Body of pancreas (tissue), 4 donors: Measurements from ENCODE around the gene CRIM1. TPM values are rescaled to one million over a fixed set of nuclear protein-coding genes. Genes with fewer than 3 reads are reported as not detected.

Experiments used
- ATAC-seq: fragments of 150-250 bp; one replicate; pipeline ENCODE4 v1.9.1; 2016
- DNase-seq, 4 donors: peaks; one replicate each; pipeline ENCODE4 v3.0.0-alpha.2; 2019
- H3K27ac ChIP-seq, 4 donors: fragments of 200-600 bp; sonication (generic); 1 replicate in 3 of 4; 2 replicates in 1 of 4; pipeline versions ENCODE4 v1.5.1 to v1.6.1; 2016 to 2019; ENCODE audit warnings: mild to moderate bottlenecking in 1 of 4, mixed read lengths in 1 of 4, moderate library complexity in 1 of 4
- H3K27me3 ChIP-seq, 2 donors: fragments of 200-600 bp; sonication (generic); one replicate each; pipeline ENCODE4 v1.6.0; 2016; ENCODE audit warnings: mild to moderate bottlenecking in 1 of 2
- H3K36me3 ChIP-seq, 2 donors: fragments of 200-600 bp; sonication (generic); replicated peaks in 1 of 2; 2 replicates each; pipeline ENCODE4 v1.5.1; 2016; ENCODE audit warnings: low read depth in 2 of 2; ENCODE audit not compliant: insufficient read depth in 1 of 2
- H3K4me1 ChIP-seq: fragments of 200-600 bp; sonication (generic); one replicate; pipeline ENCODE4 v1.6.0; 2016
- H3K4me3 ChIP-seq, 2 donors: fragments of 200-600 bp; sonication (generic); 1 replicate in 1 of 2; 2 replicates in 1 of 2; pipeline ENCODE4 v1.5.1; 2016 to 2019
- H3K9me3 ChIP-seq, 3 donors: fragments of 200-600 bp; sonication (generic); 1 replicate in 2 of 3; 2 replicates in 1 of 3; pipeline ENCODE4 v1.5.1; 2016
- POLR2A ChIP-seq, 3 donors: fragments of 450-650 bp; IDR thresholded peaks; one replicate each; pipeline ENCODE4 v1.6.1; 2016; ENCODE audit warnings: antibody characterized with exemption in 3 of 3, mild to moderate bottlenecking in 2 of 3
- WGBS, 2 donors: methylation state at CpG; one replicate each; pipeline ENCODE4 v1.1.5; 2017; 5-methylcytosine and 5-hydroxymethylcytosine counted together
- intact Hi-C: fragments of 100-400 bp; cut with DNase I; formaldehyde crosslinking; loops from one replicate; pipeline ENCODE4 v1.15.1; 2023
- total RNA-seq, 2 donors: library from RNA; depleted of rRNA; stranded (reverse); fragments of >200 nt; gene quantifications; one replicate each; pipeline ENCODE4 v1.1.0, GENCODE V29; 2016
- TF ChIP-seq, protein P1 (sequence below), 7 experiments: fragments of 450-650 bp in 4 of 7; fragments of 200-600 bp in 3 of 7; sonication (generic) in 3 of 7; IDR thresholded peaks; one replicate each; pipeline ENCODE4 v1.5.1; 2016 to 2019; ENCODE audit warnings: antibody characterized with exemption in 7 of 7

CRIM1 gene
- total RNA-seq, 2 donors from 2014 or later, result 41.5 to 64.6 TPM

DNA sequence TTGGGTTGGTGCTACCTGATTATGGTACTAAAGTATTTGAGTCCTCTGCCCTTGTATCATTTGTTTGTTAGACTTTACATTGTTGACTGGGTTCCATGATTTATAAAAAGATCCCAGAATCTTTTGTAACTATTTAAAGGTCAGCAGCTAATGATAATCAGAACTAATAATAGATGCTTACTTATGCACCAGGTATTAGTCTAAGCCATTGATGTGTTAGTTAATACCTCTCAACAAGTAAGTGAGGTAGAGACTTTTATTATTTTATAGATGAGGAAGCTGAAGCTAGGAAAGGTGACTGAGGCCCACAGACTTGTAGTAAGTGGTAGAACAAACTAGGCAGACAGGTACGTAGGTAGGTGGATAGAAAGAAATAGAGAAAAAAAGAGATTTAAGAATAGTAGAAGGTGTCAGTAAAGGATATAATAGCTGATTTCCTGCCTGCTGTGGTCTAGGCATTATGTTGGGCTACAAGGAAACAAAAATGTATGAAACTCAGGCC, 68.1 kb downstream of the CRIM1 start:
- intact Hi-C loops, result no loop called here
- H3K9me3 ChIP-seq, result no peaks in the 10 kb centered on the region
- no peaks in the 10 kb centered on the region for H3K4me1 ChIP-seq
- H3K27ac ChIP-seq, result no peak overlapping the region
- no peak overlapping the region for H3K4me3 ChIP-seq
- TF ChIP-seq, protein P1, sequence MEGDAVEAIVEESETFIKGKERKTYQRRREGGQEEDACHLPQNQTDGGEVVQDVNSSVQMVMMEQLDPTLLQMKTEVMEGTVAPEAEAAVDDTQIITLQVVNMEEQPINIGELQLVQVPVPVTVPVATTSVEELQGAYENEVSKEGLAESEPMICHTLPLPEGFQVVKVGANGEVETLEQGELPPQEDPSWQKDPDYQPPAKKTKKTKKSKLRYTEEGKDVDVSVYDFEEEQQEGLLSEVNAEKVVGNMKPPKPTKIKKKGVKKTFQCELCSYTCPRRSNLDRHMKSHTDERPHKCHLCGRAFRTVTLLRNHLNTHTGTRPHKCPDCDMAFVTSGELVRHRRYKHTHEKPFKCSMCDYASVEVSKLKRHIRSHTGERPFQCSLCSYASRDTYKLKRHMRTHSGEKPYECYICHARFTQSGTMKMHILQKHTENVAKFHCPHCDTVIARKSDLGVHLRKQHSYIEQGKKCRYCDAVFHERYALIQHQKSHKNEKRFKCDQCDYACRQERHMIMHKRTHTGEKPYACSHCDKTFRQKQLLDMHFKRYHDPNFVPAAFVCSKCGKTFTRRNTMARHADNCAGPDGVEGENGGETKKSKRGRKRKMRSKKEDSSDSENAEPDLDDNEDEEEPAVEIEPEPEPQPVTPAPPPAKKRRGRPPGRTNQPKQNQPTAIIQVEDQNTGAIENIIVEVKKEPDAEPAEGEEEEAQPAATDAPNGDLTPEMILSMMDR (IDR thresholded peaks at IDR 0.05), result no peak
- TF ChIP-seq POLR2A (IDR thresholded peaks at IDR 0.05), result no peak
- H3K27me3 ChIP-seq, result no peaks in the 10 kb centered on the region
- DNase-seq (no peak), ATAC-seq (no peak)
- WGBS, 2 donors, result 91 to 100% methylated on average over 1 of the region's 1 CpG
- no peaks in the 10 kb centered on the region for H3K36me3 ChIP-seq

DNA sequence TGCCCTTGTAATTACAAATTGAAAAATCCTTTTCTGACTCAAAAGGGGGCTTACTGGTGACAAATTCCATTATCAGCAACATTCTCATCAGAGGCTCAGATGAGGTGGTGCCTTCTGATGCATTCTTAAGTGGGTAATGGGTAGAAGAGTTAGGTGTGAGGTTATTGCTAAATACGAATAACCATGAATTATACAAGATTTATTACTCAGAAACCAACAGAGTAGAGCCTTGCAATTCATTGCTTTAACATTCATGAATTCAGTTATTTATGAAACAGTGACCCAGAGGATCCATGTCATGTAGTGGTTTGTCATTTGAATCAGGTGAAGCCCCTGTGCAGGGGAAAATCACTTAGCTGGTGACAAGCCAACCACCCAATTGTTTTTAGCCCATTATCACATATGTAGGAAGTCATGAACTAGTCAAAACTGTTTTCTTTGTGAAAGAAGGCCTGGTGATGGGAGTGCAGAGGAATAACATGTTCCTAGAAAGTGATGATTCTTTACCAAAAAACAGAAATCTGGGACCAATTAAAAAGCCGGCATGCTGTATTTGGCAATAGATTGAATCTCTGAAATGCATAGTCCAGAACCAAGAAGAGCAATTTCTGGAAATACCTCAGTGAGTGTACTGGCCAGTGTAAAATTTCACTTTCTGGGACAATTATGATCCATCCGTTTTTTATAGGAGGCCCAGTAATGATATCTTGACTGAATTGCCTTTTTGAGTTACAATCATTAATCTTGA, 70.2 kb downstream of the CRIM1 start:
- H3K27ac ChIP-seq, result no peak overlapping the region
- ATAC-seq, result no peak
- no peaks in the 10 kb centered on the region for H3K36me3 ChIP-seq
- no peak overlapping the region for H3K4me3 ChIP-seq
- TF ChIP-seq, protein P1 (IDR thresholded peaks at IDR 0.05), result no peak
- no peak for TF ChIP-seq POLR2A (IDR thresholded peaks at IDR 0.05)
- no peaks in the 10 kb centered on the region for H3K4me1 ChIP-seq
- DNase-seq, result no peak
- H3K27me3 ChIP-seq, result no peaks in the 10 kb centered on the region
- intact Hi-C loops, result no loop called here
- H3K9me3 ChIP-seq, result no peaks in the 10 kb centered on the region
- WGBS, 2 donors, result 68 to 74% methylated on average over 3 of the region's 3 CpGs

DNA sequence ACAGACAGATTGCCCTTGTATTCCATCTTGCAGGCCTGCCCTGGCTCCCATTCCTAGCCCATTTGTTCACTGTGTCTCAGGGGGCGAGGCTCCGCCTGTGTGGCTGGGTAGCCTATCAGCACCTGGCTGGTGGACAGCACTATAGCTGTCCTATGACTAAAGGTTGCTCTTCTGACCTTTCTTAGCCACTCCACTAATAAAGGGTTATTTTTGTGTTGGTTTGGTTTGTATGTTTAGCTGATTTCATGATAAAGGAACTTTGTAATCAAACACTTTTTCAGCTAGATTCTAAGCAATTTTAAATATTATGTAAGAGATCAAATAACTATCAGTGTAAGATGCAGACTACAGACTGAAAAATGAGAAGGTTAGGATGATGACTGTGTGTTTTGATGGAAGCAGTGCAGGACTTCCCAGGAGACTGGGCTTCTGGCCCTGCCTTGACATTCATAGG, 72.2 kb downstream of the CRIM1 start:
- ATAC-seq (no peak), DNase-seq (no peak)
- WGBS, 2 donors, result 80 to 95% methylated on average over 2 of the region's 2 CpGs
- intact Hi-C loops, result no loop called here
- Histone ChIP-seq H3K4me1 (peaks cover 7% of the 10 kb centered on the region), H3K4me3 (no peak overlapping the region), H3K27me3 (no peaks in the 10 kb centered on the region), H3K36me3 (no peaks in the 10 kb centered on the region), H3K9me3 (no peaks in the 10 kb centered on the region), H3K27ac (no peak overlapping the region)
- TF ChIP-seq, protein P1 (IDR thresholded peaks at IDR 0.05), result no peak
- TF ChIP-seq POLR2A (IDR thresholded peaks at IDR 0.05), result no peak

DNA sequence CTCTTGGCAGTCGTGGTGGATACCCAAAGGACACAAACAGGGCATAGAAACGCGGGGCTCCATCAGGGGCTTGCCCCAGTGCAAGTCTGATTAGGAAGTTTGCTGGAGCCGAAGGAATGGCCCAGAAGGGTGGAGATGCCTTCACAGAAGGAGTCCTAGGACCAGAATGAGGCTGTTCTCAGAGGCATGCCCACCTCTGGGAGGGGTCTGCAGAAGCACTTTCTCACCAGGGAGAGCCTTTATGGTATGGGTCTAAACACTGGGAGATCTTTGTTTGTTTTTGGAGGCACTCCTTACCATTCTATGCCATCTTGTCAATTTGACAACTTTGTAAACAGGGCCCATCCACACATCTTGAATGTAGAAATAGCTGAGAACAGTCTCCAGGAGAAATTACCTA, 75.0 kb downstream of the CRIM1 start:
- WGBS, 2 donors, result 45 to 56% methylated on average over 4 of the region's 4 CpGs
- TF ChIP-seq, protein P1 (IDR thresholded peaks at IDR 0.05), result no peak
- H3K27me3 ChIP-seq, result no peaks in the 10 kb centered on the region
- no peak overlapping the region for H3K27ac ChIP-seq
- no peak for DNase-seq
- intact Hi-C loops, result no loop called here
- no peaks in the 10 kb centered on the region for H3K36me3 ChIP-seq
- peaks cover 12% of the 10 kb centered on the region for H3K4me1 ChIP-seq
- no peak for ATAC-seq
- no peaks in the 10 kb centered on the region for H3K9me3 ChIP-seq
- H3K4me3 ChIP-seq, result no peak overlapping the region

DNA sequence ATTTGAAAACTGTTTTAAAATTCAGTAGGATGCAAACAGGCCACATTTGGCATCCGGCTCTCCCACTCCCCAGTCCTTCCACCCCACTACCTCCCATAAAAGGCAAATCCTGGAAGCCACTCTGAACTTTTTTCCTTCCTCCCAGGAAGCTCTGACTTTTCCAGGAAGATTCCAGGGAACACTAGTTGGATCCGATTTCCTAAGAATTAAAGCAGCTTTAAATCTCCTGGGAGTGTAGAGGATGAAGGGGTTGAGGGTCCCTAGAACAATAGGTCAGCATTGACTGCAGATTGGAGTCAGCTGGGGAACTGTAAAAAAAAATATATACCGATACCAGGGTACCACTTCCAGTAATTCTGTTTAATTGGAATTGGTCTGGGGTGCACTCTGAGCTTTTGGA, 76.9 kb downstream of the CRIM1 start:
- intact Hi-C loops, result no loop called here

More for the DNA sequence above, 76.9 kb downstream of the CRIM1 start:
- no peak for ATAC-seq
- DNase-seq, result no peak
- Histone ChIP-seq H3K27me3 (no peaks in the 10 kb centered on the region), H3K36me3 (no peaks in the 10 kb centered on the region), H3K9me3 (no peaks in the 10 kb centered on the region), H3K27ac (no peak overlapping the region), H3K4me1 (peaks cover 12% of the 10 kb centered on the region), H3K4me3 (no peak overlapping the region)
- TF ChIP-seq POLR2A (IDR thresholded peaks at IDR 0.05), result no peak
- TF ChIP-seq, protein P1 (IDR thresholded peaks at IDR 0.05), result no peak
- WGBS, 2 donors, result 69 to 71% methylated on average over 3 of the region's 3 CpGs
